Pancreas (tissue), 10 donors: ENCODE data around the gene ARHGAP12. TPM values are rescaled to one million over a fixed set of nuclear protein-coding genes. Genes with fewer than 3 reads are reported as not detected.
"Not testable (repeated sequence)": the region's sequence is repeated elsewhere in the genome, so short reads cannot be mapped to it uniquely, and the experiment has no call there.

Source experiments
- ATAC-seq, 4 donors: fragments of 200-7000 bp; cut with Tn5 transposase; one replicate each; pipeline versions ENCODE4 v1.8.0 to v1.9.1; 2020; ENCODE audit warnings: mild to moderate bottlenecking in 4 of 4, moderate library complexity in 4 of 4
- DNase-seq, 6 donors: peaks; one replicate each; pipeline ENCODE4 v3.0.0-alpha.2; 2020
- FAIRE-seq: peaks from 2 replicates; lab custom pipeline; 2012; peaks lifted over from hg19 to GRCh38; lab: Jason Lieb, UNC
- H3K27ac ChIP-seq, 4 donors: fragments of 200-600 bp; sonication (generic); 1 replicate in 3 of 4; 2 replicates in 1 of 4; pipeline versions ENCODE4 v1.5.0 to v1.8.0; 2020
- H3K27me3 ChIP-seq, 4 donors: fragments of 200-600 bp; one replicate each; pipeline ENCODE4 v1.8.0; 2021
- H3K36me3 ChIP-seq, 3 donors: fragments of 200-600 bp; sonication (generic) in 1 of 3; one replicate each; pipeline versions ENCODE4 v1.5.0 to v1.8.0; 2020 to 2021
- H3K4me1 ChIP-seq, 3 donors: fragments of 200-600 bp; one replicate each; pipeline ENCODE4 v1.8.0; 2021
- H3K4me3 ChIP-seq, 4 donors: fragments of 200-600 bp; sonication (generic) in 2 of 4; one replicate each; pipeline versions ENCODE4 v1.5.0 to v1.8.0; 2020 to 2021
- H3K9me3 ChIP-seq, 4 donors: fragments of 200-600 bp; one replicate each; pipeline ENCODE4 v1.8.0; 2021
- WGBS, 2 donors: extraction: QIAGEN DNeasy Blood & Tissue Kit; methylation state at CpG; one replicate each; pipeline ENCODE4 v1.1.7; 2013; 5-methylcytosine and 5-hydroxymethylcytosine counted together
- intact Hi-C, 3 donors: fragments of 100-400 bp; cut with DNase I; formaldehyde crosslinking; loops; one replicate each; pipeline versions ENCODE4 v1.11.1 to v1.14.2; 2022
- polyA plus RNA-seq, 2 donors: library from polyadenylated mRNA; stranded (reverse); fragments of 200-250 nt; gene quantifications; one replicate each; pipeline ENCODE4 v1.2.3, GENCODE V29; 2013
- total RNA-seq, 6 donors: library from RNA; stranded (reverse); fragmentation: NEBNext Ultra II Directional in 4 of 6; extraction: Animal tissue kit (Norgen Biotek cat#: 25700) in 4 of 6; gene quantifications; one replicate each; pipeline versions ENCODE4 v1.2.1 to v1.2.4, GENCODE V29; 2021 to 2023
- TF ChIP-seq, protein P1 (sequence below), 4 donors: fragments of 200-600 bp; sonication (generic) in 3 of 4; IDR thresholded peaks; one replicate each; pipeline versions ENCODE4 v1.5.0 to v1.8.0; 2021; ENCODE audit warnings: antibody characterized with exemption in 4 of 4
- donor health status: healthy with polysubstance abuse.
- donor health status: DM: no; HTN: no; CAD: no; lungs with moderate emphysema.
- donor health status: DM: no; HTN: no; CAD: no.
- donor health status: control.
- donor health status: control.
- donor health status: Bipolar disorder and iron deficiency.
- donor health status: DM: yes; HTN: yes; CAD: no.
- donor health status: DM: no; HTN: no; CAD: no.
- donor health status: DM: no; HTN: no; CAD: no.
- donor health status: DM: yes; HTN: yes; CAD: no.

Gene ARHGAP12
- total and polyA plus RNA-seq, 8 donors = 16.3 to 30.1 (median 23.5) TPM

DNA sequence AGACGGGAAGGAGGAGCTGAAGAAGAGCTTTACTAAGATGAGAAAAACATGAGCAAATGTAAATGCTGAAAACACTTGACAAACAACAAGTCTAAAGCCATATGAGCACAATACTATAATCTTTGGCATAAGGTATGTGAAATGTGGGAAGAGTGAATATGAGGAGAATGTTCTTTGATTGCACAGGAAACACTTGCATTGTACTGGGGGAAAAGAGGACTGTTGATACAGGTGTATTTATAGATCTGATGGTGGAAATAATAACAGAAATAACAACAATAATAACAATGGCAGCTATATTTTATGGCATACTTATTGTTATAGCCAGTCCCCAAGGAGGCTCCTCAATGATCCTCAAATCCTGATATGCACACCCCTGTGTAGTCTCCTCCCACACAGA lies 23.0 kb downstream of the ARHGAP12 start:
- no peaks in the 10 kb centered on the region for H3K36me3 ChIP-seq
- no peak for ATAC-seq
- no peak for FAIRE-seq
- no peak overlapping the region for H3K4me3 ChIP-seq
- no peak for DNase-seq
- no peak overlapping the region for H3K27ac ChIP-seq
- TF ChIP-seq, protein P1, sequence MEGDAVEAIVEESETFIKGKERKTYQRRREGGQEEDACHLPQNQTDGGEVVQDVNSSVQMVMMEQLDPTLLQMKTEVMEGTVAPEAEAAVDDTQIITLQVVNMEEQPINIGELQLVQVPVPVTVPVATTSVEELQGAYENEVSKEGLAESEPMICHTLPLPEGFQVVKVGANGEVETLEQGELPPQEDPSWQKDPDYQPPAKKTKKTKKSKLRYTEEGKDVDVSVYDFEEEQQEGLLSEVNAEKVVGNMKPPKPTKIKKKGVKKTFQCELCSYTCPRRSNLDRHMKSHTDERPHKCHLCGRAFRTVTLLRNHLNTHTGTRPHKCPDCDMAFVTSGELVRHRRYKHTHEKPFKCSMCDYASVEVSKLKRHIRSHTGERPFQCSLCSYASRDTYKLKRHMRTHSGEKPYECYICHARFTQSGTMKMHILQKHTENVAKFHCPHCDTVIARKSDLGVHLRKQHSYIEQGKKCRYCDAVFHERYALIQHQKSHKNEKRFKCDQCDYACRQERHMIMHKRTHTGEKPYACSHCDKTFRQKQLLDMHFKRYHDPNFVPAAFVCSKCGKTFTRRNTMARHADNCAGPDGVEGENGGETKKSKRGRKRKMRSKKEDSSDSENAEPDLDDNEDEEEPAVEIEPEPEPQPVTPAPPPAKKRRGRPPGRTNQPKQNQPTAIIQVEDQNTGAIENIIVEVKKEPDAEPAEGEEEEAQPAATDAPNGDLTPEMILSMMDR (IDR thresholded peaks at IDR 0.05) = no peak
- WGBS, 2 donors = 20 to 38% methylated on average over 1 of the region's 1 CpG
- no peaks in the 10 kb centered on the region for H3K27me3 ChIP-seq
- intact Hi-C loops = no loop called here
- no peaks in the 10 kb centered on the region for H3K9me3 ChIP-seq
- H3K4me1 ChIP-seq = peaks cover 0 to 7% (median 4%) of the 10 kb centered on the region in 3 donors

DNA sequence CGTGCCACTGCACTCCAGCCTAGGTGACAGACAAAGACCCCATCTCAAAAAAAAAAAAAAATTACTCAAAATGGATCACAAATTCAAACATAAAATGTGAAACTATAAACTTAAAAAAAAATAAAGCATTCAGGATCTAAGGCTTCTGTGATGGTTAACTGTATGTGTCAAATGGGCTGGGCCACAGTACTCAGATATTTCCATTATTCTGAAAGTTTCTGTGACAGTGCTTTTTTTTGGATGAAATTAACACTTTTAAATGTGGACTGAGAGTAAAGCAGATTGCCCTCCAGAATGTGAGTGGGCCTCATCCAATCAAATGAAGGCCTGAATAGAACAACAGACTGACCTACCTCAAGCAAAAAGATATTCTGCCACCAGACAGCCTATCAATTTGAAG lies 26.0 kb downstream of the ARHGAP12 start:
- FAIRE-seq = no peak
- no peaks in the 10 kb centered on the region for H3K27me3 ChIP-seq
- intact Hi-C loops = no loop called here
- TF ChIP-seq, protein P1 (IDR thresholded peaks at IDR 0.05) = no peak
- WGBS, 2 donors = 96% methylated on average over 1 of the region's 1 CpG
- H3K9me3 ChIP-seq = no peaks in the 10 kb centered on the region
- no peak overlapping the region for H3K4me3 ChIP-seq
- H3K27ac ChIP-seq = no peak overlapping the region
- no peak for DNase-seq
- no peak for ATAC-seq
- no peaks in the 10 kb centered on the region for H3K36me3 ChIP-seq
- H3K4me1 ChIP-seq = peaks cover 0 to 13% (median 2%) of the 10 kb centered on the region in 3 donors

GRCh38 chr10:31897506-31897905 lies 31.1 kb downstream of the ARHGAP12 start:
- H3K27ac ChIP-seq = peak overlapping the region in 1 of 4 donors; percentile 12
- peaks cover 6 to 18% (median 7%) of the 10 kb centered on the region in 3 donors for H3K4me1 ChIP-seq
- no peak overlapping the region for H3K4me3 ChIP-seq
- ATAC-seq (peak in 1 of 4 donors; percentile 9), DNase-seq (no peak), FAIRE-seq (no peak)
- H3K9me3 ChIP-seq = no peaks in the 10 kb centered on the region
- 26 to 39% methylated on average over 2 of the region's 2 CpGs for WGBS, 2 donors
- H3K36me3 ChIP-seq = no peaks in the 10 kb centered on the region
- intact Hi-C loops = no loop called here
- TF ChIP-seq, protein P1 (IDR thresholded peaks at IDR 0.05) = no peak
- H3K27me3 ChIP-seq = no peaks in the 10 kb centered on the region

DNA sequence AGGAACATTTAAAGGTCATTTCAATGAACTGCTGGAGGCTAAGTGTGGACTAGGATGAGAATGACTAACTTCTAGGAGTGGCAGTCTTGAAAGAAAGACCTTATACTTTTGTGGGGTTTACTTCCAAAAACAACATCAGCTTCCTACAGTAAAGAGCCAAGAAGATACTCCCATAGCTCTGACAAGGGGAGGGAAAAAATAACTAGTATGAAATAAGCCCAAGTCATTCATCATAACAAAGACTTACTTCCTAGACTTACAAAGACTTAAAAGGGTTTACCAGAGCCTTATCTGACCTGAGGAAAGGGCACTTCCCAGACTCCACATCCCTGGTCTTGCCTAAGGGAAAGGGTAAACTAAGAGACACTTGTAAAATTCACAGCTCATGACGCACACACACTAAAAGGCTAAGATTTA lies 31.7 kb downstream of the ARHGAP12 start:
- 71 to 89% methylated on average over 1 of the region's 1 CpG for WGBS, 2 donors
- Histone ChIP-seq H3K9me3 (no peaks in the 10 kb centered on the region), H3K4me3 (no peak overlapping the region), H3K36me3 (no peaks in the 10 kb centered on the region), H3K4me1 (peaks cover 6 to 18% (median 7%) of the 10 kb centered on the region in 3 donors), H3K27me3 (no peaks in the 10 kb centered on the region), H3K27ac (peak overlapping the region in 1 of 4 donors; percentile 12)
- FAIRE-seq = no peak
- TF ChIP-seq, protein P1 (IDR thresholded peaks at IDR 0.05) = no peak
- DNase-seq = no peak
- intact Hi-C loops = no loop called here
- peak in 2 of 4 donors; percentile 15 to 47 for ATAC-seq

DNA sequence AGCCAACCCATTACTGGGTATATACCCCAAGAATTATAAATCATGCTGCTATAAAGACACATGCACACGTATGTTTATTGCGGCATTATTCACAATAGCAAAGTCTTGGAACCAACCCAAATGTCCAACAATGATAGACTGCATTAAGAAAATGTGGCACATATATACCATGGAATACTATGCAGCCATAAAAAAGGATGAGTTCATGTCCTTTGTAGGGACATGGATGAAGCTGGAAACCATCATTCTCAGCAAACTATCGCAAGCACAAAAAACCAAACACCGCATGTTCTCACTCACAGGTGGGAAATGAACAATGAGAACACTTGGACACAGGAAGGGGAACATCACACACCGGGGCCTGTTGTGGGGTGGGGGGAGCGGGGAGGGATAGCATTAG lies 32.9 kb downstream of the ARHGAP12 start:
- H3K27ac ChIP-seq, H3K36me3 ChIP-seq, H3K27me3 ChIP-seq, FAIRE-seq, DNase-seq, H3K9me3 ChIP-seq, intact Hi-C loops, ATAC-seq, H3K4me3 ChIP-seq: not testable (repeated sequence)
- 96 to 98% methylated on average over 6 of the region's 6 CpGs for WGBS, 2 donors
- peaks cover 6 to 18% (median 7%) of the 10 kb centered on the region in 3 donors for H3K4me1 ChIP-seq
